DMS153 treated with DMSO at 0.1 percent for 48 hours (cell line): Measurements from ENCODE around the gene DYSF.
"Not testable (repeated sequence)": the region's sequence is repeated elsewhere in the genome, so short reads cannot be mapped to it uniquely, and the experiment has no call there.

Experiments
- DNase-seq: peaks from one replicate; lab custom pipeline; 2025; ENCODE audit not compliant: unreplicated experiment; lab: John Stamatoyannopoulos, UW

The DYSF gene

GRCh38 chr2:71634567-71634966, 181.2 kb downstream of the DYSF start:
- no peak for DNase-seq

GRCh38 chr2:71635798-71636197, 182.4 kb downstream of the DYSF start:
- no peak for DNase-seq

GRCh38 chr2:71637168-71637567, 183.8 kb downstream of the DYSF start:
- no peak for DNase-seq

- DNase-seq: no peak
These were observed 184.4 kb downstream of the DYSF start for GRCh38 chr2:71637736-71638135.

GRCh38 chr2:71639735-71640134, 186.4 kb downstream of the DYSF start:
- DNase-seq: no peak

- DNase-seq: no peak
These were observed 187.1 kb downstream of the DYSF start for GRCh38 chr2:71640489-71640888.

GRCh38 chr2:71643674-71644357, 190.5 kb downstream of the DYSF start:
- no peak for DNase-seq

- DNase-seq: no peak
These were observed 192.7 kb downstream of the DYSF start for GRCh38 chr2:71646028-71646427.

GRCh38 chr2:71647356-71647755, 194.0 kb downstream of the DYSF start:
- DNase-seq: no peak

GRCh38 chr2:71655498-71655897, 202.1 kb downstream of the DYSF start:
- DNase-seq: no peak

- not testable (repeated sequence) for DNase-seq
These were observed 204.9 kb downstream of the DYSF start for GRCh38 chr2:71658256-71658655.

- no peak for DNase-seq
These were observed 205.4 kb downstream of the DYSF start for GRCh38 chr2:71658771-71659170.

GRCh38 chr2:71659868-71660518, 206.6 kb downstream of the DYSF start:
- DNase-seq: no peak

- no peak for DNase-seq
These were observed 208.4 kb downstream of the DYSF start for GRCh38 chr2:71661782-71662181.

GRCh38 chr2:71662665-71663394, 209.5 kb downstream of the DYSF start:
- no peak for DNase-seq

- no peak for DNase-seq
These were observed 210.8 kb downstream of the DYSF start for GRCh38 chr2:71664161-71664560.

GRCh38 chr2:71665168-71666093, 212.1 kb downstream of the DYSF start:
- no peak for DNase-seq

GRCh38 chr2:71666094-71666474, 212.7 kb downstream of the DYSF start:
- DNase-seq: no peak

GRCh38 chr2:71667256-71668182, 214.2 kb downstream of the DYSF start:
- no peak for DNase-seq
